ENCODE measurements around the gene CDX4.

Gene CDX4, protein sequence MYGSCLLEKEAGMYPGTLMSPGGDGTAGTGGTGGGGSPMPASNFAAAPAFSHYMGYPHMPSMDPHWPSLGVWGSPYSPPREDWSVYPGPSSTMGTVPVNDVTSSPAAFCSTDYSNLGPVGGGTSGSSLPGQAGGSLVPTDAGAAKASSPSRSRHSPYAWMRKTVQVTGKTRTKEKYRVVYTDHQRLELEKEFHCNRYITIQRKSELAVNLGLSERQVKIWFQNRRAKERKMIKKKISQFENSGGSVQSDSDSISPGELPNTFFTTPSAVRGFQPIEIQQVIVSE

GRCh38 chrX:73446831-73447230, at the start of gene CDX4:
TSS of gene CDX4 (plus strand) at chrX:73447053. CDS start at chrX:73447254, 201 bp downstream.
- Histone ChIP-seq H3K27me3 (ENCODE audit: control insufficient read depth in 1 of 2, insufficient read depth in 2 of 2, low read length in 2 of 2) (peaks cover 16 to 34% of the 10 kb centered on the region in 2 donors), H3K9me3 (ENCODE audit: control insufficient read depth in 2 of 2, low read length in 2 of 2) (peaks cover 0 to 8% of the 10 kb centered on the region in 2 donors), H3K27ac (ENCODE audit: low read length) (no peak within 1 kb of the TSS), H3K4me3 (ENCODE audit: low read length in 2 of 2) (no peak within 1 kb of the TSS), H3K36me3 (ENCODE audit: control insufficient read depth in 2 of 2, insufficient read depth in 2 of 2, low read length in 2 of 2) (no peaks in the 10 kb centered on the region), H3K4me1 (ENCODE audit: control insufficient read depth, insufficient read depth, low read length) (peaks cover 3% of the 10 kb centered on the region), H3K9ac (ENCODE audit: low read length in 2 of 2) (no peak within 1 kb of the TSS)

- Histone ChIP-seq H3K4me1 (ENCODE audit: control insufficient read depth, insufficient read depth, low read length) (no peaks in the 10 kb centered on the region), H3K9ac (ENCODE audit: low read length in 2 of 2) (no peak overlapping the region), H3K27me3 (ENCODE audit: control insufficient read depth in 1 of 2, insufficient read depth in 2 of 2, low read length in 2 of 2) (peaks cover 0 to 12% of the 10 kb centered on the region in 2 donors), H3K9me3 (ENCODE audit: control insufficient read depth in 2 of 2, low read length in 2 of 2) (no peaks in the 10 kb centered on the region), H3K27ac (ENCODE audit: low read length) (no peak overlapping the region), H3K36me3 (ENCODE audit: control insufficient read depth in 2 of 2, insufficient read depth in 2 of 2, low read length in 2 of 2) (no peaks in the 10 kb centered on the region), H3K4me3 (ENCODE audit: low read length in 2 of 2) (no peak overlapping the region)
Observed at GRCh38 chrX:73398185-73398914, 48.5 kb upstream of the CDX4 start.

- Histone ChIP-seq H3K9ac (ENCODE audit: low read length in 2 of 2) (no peak overlapping the region), H3K4me3 (ENCODE audit: low read length in 2 of 2) (no peak overlapping the region), H3K4me1 (ENCODE audit: control insufficient read depth, insufficient read depth, low read length) (no peaks in the 10 kb centered on the region), H3K36me3 (ENCODE audit: control insufficient read depth in 2 of 2, insufficient read depth in 2 of 2, low read length in 2 of 2) (no peaks in the 10 kb centered on the region), H3K27ac (ENCODE audit: low read length) (no peak overlapping the region), H3K9me3 (ENCODE audit: control insufficient read depth in 2 of 2, low read length in 2 of 2) (no peaks in the 10 kb centered on the region), H3K27me3 (ENCODE audit: control insufficient read depth in 1 of 2, insufficient read depth in 2 of 2, low read length in 2 of 2) (peaks cover 0 to 12% of the 10 kb centered on the region in 2 donors)
Observed at GRCh38 chrX:73400136-73400748, 46.6 kb upstream of the CDX4 start.

GRCh38 chrX:73401591-73402266, 45.1 kb upstream of the CDX4 start:
- peak overlapping the region in 1 of 2 donors; percentile 35 for H3K4me3 ChIP-seq (ENCODE audit: low read length in 2 of 2)
- peaks cover 0 to 12% of the 10 kb centered on the region in 2 donors for H3K27me3 ChIP-seq (ENCODE audit: control insufficient read depth in 1 of 2, insufficient read depth in 2 of 2, low read length in 2 of 2)
- no peak overlapping the region for H3K9ac ChIP-seq (ENCODE audit: low read length in 2 of 2)
- H3K27ac ChIP-seq (ENCODE audit: low read length): no peak overlapping the region
- H3K9me3 ChIP-seq (ENCODE audit: control insufficient read depth in 2 of 2, low read length in 2 of 2): peaks cover 0 to 3% of the 10 kb centered on the region in 2 donors
- H3K36me3 ChIP-seq (ENCODE audit: control insufficient read depth in 2 of 2, insufficient read depth in 2 of 2, low read length in 2 of 2): no peaks in the 10 kb centered on the region
- no peaks in the 10 kb centered on the region for H3K4me1 ChIP-seq (ENCODE audit: control insufficient read depth, insufficient read depth, low read length)

DNA sequence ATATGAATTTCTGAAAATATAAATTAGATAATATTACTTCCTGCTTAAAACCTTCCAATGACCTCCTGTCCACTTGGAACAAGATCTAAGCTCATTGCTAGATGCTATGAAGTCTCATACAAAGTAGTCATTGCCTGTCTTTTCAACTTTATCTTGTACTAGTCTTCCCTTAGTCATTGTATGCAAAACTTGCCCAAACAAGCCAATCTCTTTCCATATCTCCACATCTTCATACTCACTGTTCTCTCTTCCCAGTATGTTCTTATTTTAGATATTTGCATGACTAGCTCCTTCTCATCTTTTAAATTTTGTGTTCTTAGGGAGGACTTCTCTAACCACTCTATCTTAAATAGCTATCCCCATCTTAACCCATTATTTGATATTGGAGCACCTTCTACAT, 33.9 kb upstream of the CDX4 start:
- no peak overlapping the region for H3K9ac ChIP-seq (ENCODE audit: low read length in 2 of 2)
- no peaks in the 10 kb centered on the region for H3K36me3 ChIP-seq (ENCODE audit: control insufficient read depth in 2 of 2, insufficient read depth in 2 of 2, low read length in 2 of 2)
- no peak overlapping the region for H3K27ac ChIP-seq (ENCODE audit: low read length)
- H3K27me3 ChIP-seq (ENCODE audit: control insufficient read depth in 1 of 2, insufficient read depth in 2 of 2, low read length in 2 of 2): no peaks in the 10 kb centered on the region
- H3K4me3 ChIP-seq (ENCODE audit: low read length in 2 of 2): no peak overlapping the region
- H3K9me3 ChIP-seq (ENCODE audit: control insufficient read depth in 2 of 2, low read length in 2 of 2): peaks cover under 1 to 4% of the 10 kb centered on the region in 2 donors
- H3K4me1 ChIP-seq (ENCODE audit: control insufficient read depth, insufficient read depth, low read length): no peaks in the 10 kb centered on the region

DNA sequence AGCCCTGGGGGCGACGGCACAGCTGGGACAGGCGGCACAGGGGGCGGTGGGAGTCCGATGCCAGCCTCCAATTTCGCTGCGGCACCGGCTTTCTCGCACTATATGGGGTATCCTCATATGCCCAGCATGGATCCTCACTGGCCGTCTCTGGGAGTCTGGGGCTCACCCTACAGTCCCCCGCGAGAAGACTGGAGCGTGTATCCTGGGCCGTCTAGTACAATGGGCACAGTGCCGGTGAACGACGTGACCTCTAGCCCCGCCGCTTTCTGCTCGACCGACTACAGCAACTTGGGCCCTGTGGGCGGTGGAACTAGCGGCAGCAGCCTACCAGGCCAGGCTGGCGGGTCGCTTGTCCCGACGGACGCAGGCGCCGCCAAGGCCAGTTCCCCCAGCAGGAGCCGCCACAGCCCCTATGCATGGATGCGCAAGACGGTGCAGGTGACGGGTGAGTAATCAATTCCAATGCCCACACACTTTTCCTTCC, 500 bp downstream of the CDX4 start:
- Histone ChIP-seq H3K27ac (ENCODE audit: low read length) (no peak overlapping the region), H3K27me3 (ENCODE audit: control insufficient read depth in 1 of 2, insufficient read depth in 2 of 2, low read length in 2 of 2) (peaks cover 16 to 34% of the 10 kb centered on the region in 2 donors), H3K9ac (ENCODE audit: low read length in 2 of 2) (no peak overlapping the region), H3K4me3 (ENCODE audit: low read length in 2 of 2) (no peak overlapping the region), H3K9me3 (ENCODE audit: control insufficient read depth in 2 of 2, low read length in 2 of 2) (peaks cover 0 to 8% of the 10 kb centered on the region in 2 donors), H3K36me3 (ENCODE audit: control insufficient read depth in 2 of 2, insufficient read depth in 2 of 2, low read length in 2 of 2) (no peaks in the 10 kb centered on the region), H3K4me1 (ENCODE audit: control insufficient read depth, insufficient read depth, low read length) (peaks cover 3% of the 10 kb centered on the region)

DNA sequence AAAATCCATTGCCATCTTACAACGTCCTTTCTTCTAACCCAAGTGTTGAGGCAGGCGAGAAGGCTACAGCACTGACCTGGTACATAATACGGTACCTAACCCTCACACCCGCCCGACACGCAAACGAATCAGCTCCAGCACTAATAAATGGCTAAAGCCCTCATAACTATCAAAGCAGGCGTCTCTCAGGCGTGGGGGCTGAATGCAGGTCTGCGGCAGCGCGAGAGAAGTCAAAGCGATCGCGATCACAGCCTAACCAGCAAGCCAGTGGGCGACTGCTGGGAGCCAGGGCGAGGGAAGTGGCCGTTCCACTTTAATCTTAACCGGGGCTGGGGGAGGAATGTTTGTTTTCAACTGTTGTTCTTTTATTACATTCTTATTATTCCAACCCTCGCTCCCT, 1.5 kb downstream of the CDX4 start:
- Histone ChIP-seq H3K27me3 (ENCODE audit: control insufficient read depth in 1 of 2, insufficient read depth in 2 of 2, low read length in 2 of 2) (peaks cover 16 to 32% of the 10 kb centered on the region in 2 donors), H3K4me3 (ENCODE audit: low read length in 2 of 2) (peak overlapping the region in 1 of 2 donors; percentile 57), H3K4me1 (ENCODE audit: control insufficient read depth, insufficient read depth, low read length) (peaks cover 3% of the 10 kb centered on the region), H3K36me3 (ENCODE audit: control insufficient read depth in 2 of 2, insufficient read depth in 2 of 2, low read length in 2 of 2) (no peaks in the 10 kb centered on the region), H3K9me3 (ENCODE audit: control insufficient read depth in 2 of 2, low read length in 2 of 2) (no peaks in the 10 kb centered on the region), H3K9ac (ENCODE audit: low read length in 2 of 2) (no peak overlapping the region), H3K27ac (ENCODE audit: low read length) (no peak overlapping the region)

- H3K36me3 ChIP-seq (ENCODE audit: control insufficient read depth in 2 of 2, insufficient read depth in 2 of 2, low read length in 2 of 2): no peaks in the 10 kb centered on the region
- no peak overlapping the region for H3K27ac ChIP-seq (ENCODE audit: low read length)
- no peak overlapping the region for H3K4me3 ChIP-seq (ENCODE audit: low read length in 2 of 2)
- no peak overlapping the region for H3K9ac ChIP-seq (ENCODE audit: low read length in 2 of 2)
- H3K9me3 ChIP-seq (ENCODE audit: control insufficient read depth in 2 of 2, low read length in 2 of 2): no peaks in the 10 kb centered on the region
- peaks cover 0 to 2% of the 10 kb centered on the region in 2 donors for H3K27me3 ChIP-seq (ENCODE audit: control insufficient read depth in 1 of 2, insufficient read depth in 2 of 2, low read length in 2 of 2)
- no peaks in the 10 kb centered on the region for H3K4me1 ChIP-seq (ENCODE audit: control insufficient read depth, insufficient read depth, low read length)
Observed at GRCh38 chrX:73455171-73455570, 8.3 kb downstream of the CDX4 start.

DNA sequence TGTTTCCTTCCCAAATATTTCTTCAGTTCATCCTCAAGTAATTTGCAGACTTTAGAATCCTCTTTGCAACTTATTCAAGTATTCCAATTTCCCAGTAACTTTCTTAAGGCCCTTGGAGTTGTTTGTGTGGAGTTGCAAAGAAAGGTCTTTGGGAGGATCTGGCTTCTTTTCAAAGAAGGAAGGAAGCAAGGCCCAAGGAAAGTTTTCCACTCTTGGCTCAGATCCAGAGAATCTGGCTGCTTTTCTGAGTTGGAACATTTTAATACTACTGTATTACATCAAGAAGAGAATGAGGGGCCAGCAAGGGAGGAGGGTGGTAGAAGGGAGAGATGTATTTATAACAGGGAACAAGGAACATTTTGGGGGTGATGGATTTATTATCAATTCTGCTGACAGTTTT, 10.5 kb downstream of the CDX4 start:
- no peak overlapping the region for H3K4me3 ChIP-seq (ENCODE audit: low read length in 2 of 2)
- no peaks in the 10 kb centered on the region for H3K4me1 ChIP-seq (ENCODE audit: control insufficient read depth, insufficient read depth, low read length)
- H3K36me3 ChIP-seq (ENCODE audit: control insufficient read depth in 2 of 2, insufficient read depth in 2 of 2, low read length in 2 of 2): no peaks in the 10 kb centered on the region
- peaks cover 0 to 2% of the 10 kb centered on the region in 2 donors for H3K27me3 ChIP-seq (ENCODE audit: control insufficient read depth in 1 of 2, insufficient read depth in 2 of 2, low read length in 2 of 2)
- H3K27ac ChIP-seq (ENCODE audit: low read length): no peak overlapping the region
- H3K9me3 ChIP-seq (ENCODE audit: control insufficient read depth in 2 of 2, low read length in 2 of 2): no peaks in the 10 kb centered on the region
- no peak overlapping the region for H3K9ac ChIP-seq (ENCODE audit: low read length in 2 of 2)

- Histone ChIP-seq H3K4me3 (ENCODE audit: low read length in 2 of 2) (no peak overlapping the region), H3K4me1 (ENCODE audit: control insufficient read depth, insufficient read depth, low read length) (no peaks in the 10 kb centered on the region), H3K9me3 (ENCODE audit: control insufficient read depth in 2 of 2, low read length in 2 of 2) (no peaks in the 10 kb centered on the region), H3K27me3 (ENCODE audit: control insufficient read depth in 1 of 2, insufficient read depth in 2 of 2, low read length in 2 of 2) (peaks cover 0 to 4% of the 10 kb centered on the region in 2 donors), H3K9ac (ENCODE audit: low read length in 2 of 2) (no peak overlapping the region), H3K27ac (ENCODE audit: low read length) (no peak overlapping the region), H3K36me3 (ENCODE audit: control insufficient read depth in 2 of 2, insufficient read depth in 2 of 2, low read length in 2 of 2) (no peaks in the 10 kb centered on the region)
Observed at GRCh38 chrX:73468376-73468775, 21.5 kb downstream of the CDX4 start.
